GM18520 (cell line): ENCODE measurements around the gene CD80.

Experiments used
- ATAC-seq: cut with Tn5 transposase; IDR thresholded peaks from one replicate; pipeline ENCODE4 v1.9.1; 2021; ENCODE audit not compliant: unreplicated experiment

Gene CD80

DNA sequence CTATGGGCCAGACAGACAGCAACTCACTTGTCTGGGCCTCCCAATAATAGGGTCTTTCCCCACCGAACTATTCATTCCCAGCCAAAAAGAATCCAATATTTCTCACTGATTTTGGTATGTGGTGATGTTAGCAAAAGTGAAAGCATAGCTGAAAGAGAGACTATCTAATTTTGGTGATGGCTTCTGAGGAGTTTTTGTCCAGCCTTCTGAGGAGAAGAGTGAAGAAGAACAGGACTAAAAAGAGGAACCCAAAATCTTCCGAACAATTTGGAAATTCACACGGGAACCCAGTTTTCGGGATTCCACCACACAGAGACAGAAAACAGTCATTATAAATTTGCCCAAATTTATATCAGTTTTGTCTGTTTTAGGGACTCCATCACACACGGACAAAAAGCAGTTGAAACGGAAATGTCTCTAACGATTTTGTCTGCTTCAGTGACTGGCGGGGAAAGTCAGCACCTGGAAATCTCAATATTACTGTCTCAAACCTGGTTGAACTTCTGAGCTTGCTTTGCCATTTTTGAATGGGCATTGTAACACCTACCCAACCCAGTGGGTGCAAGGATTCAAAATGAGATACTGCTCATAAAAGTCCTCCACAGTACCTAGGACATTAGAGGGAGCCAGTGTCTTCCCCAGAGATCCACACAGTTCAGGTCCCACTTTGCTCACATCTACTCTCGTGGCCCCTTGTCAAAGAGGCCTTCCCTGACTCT, 9.1 kb downstream of the CD80 start:
- ATAC-seq = peak; percentile 31

DNA sequence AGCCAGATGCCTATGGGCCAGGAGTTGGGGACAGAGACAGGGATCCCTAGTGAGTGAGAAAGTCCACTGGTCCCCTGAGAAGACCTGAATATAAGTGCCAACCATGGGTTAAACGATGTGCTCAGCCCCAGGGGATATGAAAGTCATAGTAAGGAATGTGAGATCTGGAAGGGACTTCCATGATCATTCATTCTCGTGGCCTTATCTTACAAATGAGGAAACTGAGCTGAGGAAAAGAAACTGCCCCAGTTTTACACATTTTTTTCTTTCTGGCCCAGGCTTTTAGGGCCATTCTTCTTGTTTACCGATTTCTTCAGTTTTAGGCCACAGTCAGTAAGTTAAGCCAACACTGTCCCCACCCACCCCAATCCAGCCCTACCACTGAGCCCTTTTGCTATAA, 11.1 kb downstream of the CD80 start:
- ATAC-seq = no peak

DNA sequence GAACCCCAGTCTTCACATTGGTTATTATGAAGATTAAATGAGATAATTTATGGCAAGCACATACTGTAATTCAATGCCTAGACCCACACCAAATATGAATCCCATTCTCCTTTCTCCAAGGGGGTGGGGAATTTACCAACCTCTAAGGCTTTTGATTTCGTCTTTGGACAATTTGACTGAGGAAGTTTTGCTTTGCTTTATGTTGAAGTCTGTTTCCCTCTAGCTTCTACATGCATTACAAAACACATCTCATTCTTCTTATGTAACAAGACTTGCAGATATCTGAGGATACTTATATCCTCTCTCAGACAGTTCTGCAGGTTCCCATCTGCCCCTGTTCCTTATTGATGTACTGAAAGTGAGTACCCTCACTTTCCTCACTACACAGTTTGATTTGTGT, 12.2 kb downstream of the CD80 start:
- ATAC-seq = no peak

DNA sequence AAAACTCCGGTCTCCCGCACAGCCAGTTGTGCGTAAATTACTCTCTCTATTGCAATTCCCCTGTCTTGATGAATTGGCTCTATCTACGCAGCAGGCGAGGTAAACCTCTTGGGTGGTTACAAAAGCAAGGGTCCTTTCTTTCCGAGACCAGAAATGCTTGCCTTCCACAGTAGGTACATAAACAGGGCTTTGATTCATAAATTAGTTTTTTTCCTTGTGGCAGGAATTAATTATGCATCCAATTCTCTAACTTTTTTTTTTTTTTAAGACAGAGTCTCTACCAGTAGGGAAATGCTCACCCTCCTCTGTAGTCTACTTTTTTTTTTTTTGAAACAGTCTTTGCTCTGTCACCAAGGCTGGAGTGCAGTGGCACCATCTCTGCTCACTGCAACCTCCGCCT, 16.3 kb downstream of the CD80 start:
- ATAC-seq = no peak

DNA sequence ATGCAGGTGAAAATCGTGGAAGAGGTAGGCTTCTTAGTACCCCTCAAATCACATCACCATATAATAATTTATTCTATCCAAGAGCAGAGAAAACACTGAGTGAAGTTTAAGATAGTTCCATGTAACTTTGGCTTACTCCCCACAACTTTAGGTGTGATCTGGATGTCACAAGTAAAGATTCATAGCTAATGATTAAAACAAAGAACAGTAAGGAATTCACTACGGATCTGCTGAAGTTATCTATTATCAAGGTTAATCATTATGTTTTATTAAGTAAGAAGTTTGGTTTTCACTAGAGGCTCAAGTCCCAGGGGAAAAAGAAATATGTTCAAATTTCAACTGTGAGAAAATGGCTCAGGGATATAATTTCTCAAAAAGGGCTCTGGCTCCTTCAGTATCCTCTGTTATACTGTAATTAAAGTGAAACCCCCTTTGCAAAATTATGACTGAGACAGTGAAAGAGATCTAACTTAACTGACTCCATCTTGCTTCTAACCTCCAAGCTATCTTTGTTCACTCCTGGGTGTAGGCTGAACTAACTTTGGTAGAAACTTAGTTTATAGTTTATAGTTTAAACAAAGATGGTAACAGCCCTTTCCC, 17.1 kb downstream of the CD80 start:
- ATAC-seq = no peak

DNA sequence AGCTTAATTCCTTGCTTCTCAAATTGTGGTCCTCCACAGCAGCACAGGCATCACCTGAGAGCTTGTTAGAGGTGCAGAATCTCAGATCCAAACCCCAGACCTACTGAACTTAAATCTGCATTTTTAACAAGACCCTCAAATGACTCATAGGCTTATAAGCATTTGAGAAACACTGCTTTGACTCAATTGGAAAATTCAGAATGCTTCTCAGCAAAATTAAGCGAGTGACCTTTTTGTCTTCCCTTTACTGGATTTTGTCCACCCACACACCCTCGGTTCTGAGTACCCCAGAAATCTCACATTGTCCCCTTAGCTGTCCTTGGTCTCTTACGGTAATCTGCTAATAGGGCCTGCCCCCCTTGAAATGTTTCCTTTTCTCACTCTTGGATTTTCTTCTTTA, 17.9 kb downstream of the CD80 start:
- ATAC-seq = no peak

DNA sequence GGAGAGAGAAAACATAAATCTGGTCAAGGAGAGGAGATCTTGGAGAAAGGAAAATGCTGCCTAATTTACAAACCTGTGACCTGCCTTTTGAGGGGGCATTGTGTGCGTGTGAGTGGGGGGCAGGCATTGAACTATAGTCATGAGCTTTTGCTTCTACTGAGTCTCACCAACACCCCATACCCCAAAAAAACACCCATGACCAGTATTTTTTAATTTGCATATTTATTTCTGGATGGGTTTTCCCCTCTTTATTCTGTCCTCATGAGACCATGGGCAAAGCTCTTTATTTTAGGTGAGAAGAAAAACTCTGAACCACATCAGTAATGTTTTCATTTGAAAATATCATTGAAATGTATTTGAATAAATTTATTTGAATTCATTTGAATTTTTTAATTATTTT, 20.6 kb downstream of the CD80 start:
- no peak for ATAC-seq

DNA sequence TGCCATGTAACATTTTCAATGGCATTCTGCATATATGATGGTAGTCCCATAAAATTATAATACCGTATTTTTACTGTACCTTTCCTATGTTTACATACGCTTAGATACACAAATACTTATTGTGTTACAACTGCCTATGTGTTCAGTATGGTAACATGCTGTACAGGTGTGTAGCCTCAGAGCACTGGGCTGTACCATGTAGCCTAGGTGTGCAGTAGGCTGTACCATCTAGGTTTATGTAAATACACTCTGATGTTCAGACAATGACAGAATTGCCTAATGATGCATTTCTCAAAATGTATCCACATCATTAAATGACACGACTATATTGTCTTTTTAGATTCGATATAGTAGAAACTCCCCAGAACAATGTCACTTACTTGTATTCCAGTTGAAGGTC, 22.7 kb downstream of the CD80 start:
- no peak for ATAC-seq

DNA sequence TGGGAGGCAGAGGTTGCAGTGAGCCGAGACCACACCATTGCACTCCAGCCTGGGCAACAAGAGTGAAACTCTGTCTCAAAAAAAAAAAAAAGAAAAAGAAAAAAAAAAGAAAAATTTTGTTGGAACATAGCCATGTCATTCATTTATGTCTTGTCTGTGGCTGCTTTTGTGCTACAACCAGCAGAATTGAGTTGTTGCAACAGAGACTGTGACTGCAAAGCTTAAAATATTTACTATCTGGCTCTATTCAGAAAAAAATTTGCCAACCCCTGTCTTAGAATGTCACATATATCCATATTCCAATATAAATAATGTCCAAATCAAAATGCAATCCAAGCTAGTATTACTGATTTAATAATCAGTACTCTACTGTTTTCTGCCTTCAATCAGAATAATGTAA, 25.1 kb downstream of the CD80 start:
- no peak for ATAC-seq

DNA sequence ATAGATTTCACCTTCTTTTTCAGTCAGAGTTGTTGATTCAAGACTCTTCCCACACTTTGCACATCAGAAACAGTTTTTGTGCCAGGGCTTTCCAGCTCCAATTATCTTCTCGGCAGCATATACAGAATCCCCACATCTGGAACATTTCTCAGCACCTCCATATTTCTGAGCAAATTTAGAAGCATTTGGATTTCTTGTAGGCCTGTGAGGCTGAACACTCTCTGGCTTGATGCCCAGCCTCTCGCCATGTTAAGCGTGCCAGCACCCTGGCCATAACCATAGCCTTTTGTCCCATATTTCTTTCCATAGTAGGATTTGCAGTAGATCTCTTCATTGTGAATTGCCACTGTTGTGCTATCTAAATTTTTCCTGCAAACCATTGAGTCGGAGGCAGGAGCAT, 28.3 kb downstream of the CD80 start:
- ATAC-seq = no peak

DNA sequence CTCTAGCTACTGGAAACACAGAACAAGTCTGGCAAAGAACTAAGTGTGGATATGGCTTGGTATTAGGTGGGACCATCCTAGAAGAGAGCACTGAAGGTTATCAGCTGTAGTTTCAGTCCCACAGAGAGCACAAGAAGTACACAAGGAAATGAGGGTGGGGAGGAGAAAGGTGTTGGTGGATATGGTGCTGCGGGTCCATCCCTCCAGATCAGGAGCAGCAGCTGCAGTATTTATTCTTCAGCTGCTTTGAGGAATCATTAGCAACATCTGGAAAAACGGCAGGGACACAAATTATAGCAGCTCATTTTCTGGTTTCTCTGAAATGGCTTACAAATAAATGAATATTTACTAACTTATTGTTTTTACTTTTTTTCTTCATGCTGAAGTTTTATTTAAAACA, 29.0 kb downstream of the CD80 start:
- no peak for ATAC-seq

DNA sequence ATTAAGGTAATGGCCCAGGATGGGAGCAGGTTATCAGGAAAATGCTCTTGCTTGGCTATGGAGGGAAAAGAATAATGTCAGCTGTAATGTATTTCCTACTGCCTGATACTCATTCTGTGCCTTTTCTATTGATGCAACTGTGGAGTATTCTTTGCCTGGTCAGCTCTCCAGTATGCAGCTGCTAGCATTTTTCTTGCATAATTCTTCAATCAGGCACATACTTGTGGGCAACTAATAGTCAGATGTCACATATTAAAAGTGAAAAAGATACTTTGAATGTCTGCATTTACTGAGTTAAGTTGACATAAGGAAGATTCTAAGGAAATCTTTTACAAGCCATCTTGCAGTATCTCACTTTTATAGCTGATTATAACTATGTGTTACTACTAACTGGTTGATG, 29.5 kb downstream of the CD80 start:
- ATAC-seq = no peak

DNA sequence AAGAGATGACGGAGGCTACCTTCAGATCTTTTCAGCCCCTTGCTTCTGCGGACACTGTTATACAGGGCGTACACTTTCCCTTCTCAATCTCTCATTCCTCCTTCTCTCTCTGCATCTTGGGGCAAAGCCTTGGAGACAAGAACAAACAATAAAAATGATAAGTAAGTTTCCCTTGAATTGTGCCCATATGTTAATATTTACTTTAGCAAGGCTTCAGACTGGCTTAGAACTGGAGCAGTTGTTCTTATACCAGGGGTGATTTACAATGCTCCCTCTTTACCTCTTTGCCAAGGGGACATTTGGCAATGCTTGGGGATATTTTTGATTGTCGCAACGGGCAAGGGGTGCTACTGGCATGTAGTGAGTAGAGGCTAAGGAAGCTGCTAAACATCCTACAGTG, 31.7 kb downstream of the CD80 start:
- ATAC-seq = no peak

DNA sequence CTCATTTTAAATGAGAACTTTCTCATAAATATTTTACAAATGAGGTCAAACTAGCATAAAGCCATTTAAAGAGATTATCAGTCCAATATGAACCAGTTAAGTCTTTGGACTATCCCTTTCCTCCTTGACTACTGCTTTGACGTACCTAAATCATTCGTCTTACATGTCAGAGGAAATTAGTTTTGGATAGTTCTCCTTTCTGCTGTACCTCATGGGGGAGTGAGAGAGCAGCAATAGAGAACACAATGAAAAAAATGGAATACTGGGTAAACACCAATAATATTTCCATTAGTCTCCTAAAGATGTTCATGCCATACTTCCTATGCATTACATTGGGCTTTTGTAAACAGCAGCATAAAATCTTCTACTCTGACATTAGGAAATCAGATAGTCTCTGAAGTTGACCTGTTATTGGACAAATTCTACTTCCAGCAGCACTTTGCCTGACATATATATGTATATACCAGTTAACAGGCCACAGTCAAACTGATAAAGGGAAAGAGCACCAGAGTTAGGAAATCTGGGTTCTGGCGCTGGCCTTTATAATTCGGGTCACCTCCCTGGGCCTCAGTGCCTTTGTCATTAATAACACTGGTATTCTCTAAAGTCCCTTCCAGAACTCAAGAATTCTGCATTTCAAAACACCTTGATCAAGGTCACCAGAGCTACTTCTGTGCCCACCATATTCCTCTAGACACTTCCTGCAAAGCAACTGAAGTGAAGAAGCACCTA, 34.3 kb downstream of the CD80 start:
- ATAC-seq = no peak

DNA sequence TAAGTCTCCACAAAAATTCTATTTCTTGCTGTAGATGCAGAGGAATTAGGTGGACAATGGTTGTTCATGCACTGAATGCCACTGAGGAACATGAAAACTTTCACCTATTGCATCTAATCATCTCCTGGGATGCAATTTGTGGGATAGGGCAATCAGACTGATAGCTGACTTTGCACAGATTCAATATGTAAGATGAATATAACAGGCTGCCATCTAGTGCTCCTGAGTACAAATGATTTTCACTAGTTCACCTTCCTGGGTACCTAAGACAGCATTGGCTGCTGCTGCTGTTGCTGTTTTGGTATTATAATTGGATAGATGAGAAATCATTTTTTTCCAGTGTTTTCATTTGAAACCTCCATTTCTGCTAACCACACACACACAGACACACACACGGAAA, 41.4 kb downstream of the CD80 start:
- ATAC-seq = no peak

DNA sequence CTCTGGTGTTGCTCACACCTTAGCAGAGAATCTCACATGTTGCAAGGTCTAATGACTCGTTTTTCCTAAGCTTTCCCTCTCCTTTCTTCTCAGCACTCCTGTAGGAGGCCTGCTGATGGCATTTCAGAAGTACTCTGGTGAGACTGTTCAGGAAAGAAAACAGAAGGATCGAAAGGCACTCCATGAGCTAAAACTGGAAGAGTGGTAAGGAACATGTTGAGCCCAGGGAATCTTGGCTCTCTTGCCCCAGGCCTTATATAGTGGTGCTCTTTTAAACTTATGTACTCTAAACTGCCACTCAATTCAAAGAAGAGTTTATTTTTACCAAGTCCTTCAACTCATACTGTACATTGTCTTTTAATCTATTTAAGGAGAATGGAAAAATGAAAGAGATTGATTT, 42.3 kb downstream of the CD80 start:
- no peak for ATAC-seq

DNA sequence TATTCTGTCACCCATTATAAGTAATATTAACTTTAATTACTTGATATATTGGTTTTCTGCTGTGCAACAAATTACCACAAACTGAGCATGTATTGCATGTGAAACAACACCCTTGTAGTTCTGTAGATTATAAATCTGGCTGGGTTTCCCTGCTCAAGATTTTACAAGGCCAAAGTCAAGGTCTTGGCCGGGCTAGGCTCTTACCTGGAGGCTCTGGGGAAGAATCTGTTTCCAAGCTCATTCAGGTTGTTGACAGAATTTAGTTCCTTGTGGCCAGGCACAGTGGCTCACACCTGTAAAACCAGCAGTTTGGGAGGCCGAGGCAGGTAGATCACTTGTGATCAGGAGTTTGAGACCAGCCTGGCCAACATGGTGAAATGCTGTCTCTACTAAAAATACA, 44.8 kb downstream of the CD80 start:
- no peak for ATAC-seq

DNA sequence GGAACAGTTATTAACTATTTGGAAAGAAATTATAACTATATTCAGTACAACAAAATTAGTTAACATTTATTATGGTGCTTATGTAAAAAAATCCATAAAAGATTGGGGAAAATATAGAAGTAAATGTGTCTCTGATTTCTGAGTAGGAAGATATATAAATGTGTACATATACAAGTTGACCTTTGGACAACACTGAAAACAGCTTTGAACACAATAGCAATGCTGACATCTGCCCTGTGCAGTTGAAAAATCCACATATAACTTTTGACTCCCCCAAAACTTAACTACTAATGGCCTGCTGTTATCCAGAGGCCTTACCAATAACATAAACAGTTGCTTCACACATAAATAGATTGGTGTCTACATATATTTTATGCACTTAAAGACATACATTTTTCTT, 48.7 kb downstream of the CD80 start:
- ATAC-seq = no peak

DNA sequence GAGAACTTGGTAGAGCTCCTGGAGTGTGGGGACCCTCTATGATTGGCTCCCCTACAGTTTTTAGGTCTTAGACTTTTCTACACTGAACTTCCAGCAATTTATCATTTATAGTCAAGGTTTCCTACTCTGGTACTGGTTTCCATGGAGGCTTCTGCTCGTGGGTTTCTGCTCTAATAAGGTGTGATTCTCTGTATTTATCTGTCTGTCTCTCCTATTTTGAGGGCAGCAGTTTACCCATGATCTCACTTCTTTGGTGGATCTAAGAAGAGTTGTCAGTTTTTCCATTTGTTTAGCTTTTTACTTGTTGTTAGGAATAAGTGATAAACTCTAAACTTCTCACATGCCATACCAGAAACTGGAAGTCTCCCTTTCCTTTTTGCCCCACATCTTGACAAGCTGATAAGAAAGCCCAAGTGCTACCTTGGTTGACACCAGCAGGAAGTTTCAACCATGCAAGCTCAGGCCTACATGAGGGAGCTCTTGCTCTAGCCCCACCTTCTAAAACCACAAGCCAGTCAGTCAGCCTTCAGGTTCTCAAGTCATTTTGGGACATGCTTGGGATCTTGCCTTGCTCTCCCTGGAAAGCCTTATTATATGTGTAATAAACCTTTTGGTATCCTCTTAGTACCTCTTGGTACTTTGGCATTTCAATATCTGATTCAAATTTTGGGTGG, 51.1 kb downstream of the CD80 start:
- ATAC-seq = peak; percentile 55

DNA sequence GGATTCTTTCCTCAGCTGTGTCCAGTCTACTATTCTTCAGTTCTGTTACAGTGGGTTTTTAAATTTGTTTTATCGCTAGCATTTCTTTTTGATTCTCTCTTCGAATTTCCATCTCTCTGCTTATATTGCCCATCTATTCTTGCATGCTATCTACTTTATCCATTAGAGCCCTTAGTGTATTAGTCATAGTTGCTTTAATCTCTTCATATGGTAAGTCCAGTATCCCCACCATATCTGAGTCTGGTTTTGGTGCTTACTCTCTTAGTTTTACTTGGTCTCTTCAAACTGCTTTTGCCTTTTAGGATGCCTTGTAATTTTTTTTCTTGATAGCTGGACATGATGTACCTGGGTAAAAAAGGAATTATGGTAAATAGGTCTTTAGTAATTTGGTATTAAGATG, 52.0 kb downstream of the CD80 start:
- no peak for ATAC-seq

DNA sequence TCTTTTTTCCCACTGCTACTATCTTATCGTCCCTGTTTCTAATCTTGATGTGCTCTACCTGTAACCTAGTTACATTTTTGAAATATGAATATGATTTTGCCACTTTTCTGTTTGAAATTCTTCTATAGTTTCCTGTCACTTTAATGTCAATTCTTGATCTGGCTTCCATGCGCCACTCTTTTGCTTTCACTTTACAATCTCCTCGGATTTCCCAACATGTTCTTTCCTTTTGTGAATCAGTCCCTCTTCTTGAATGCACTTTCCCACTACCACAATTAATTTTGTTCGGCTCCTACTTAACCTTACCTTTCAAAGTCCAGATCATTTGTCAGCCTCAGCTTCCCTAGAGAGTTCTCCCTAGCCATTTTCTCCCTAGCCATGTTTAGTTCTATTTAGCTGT, 52.8 kb downstream of the CD80 start:
- no peak for ATAC-seq

DNA sequence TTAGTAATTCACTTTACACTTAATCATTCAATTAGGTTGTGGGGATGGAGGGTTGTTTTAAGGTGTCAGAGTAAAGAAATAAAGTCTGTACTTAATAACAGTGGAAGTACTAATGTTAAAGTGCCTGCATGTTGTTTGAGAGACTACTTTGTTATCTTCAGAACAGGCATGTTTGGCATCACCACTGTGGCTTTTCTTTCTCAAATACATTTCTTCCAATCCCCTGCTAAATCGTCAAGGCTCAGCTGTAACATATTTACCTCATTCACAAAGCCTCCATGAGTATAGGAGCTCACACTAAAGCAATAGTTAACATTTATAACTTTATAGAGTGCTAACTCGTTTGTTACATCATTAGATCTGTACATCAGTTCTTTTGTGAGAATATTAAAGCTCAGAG, 58.5 kb downstream of the CD80 start:
- no peak for ATAC-seq
